HCT116 (cell line): Measurements from ENCODE around the gene BRICD5. TPM values are rescaled to one million over a fixed set of nuclear protein-coding genes. Genes with fewer than 3 reads are reported as not detected.

Source experiments
- ATAC-seq: fragments of 200-7000 bp; cut with Tn5 transposase; 2 replicates; pipeline ENCODE4 v1.9.1; 2020; ENCODE audit warnings: mild to moderate bottlenecking, moderate library complexity
- BruUV-seq: library from RNA; stranded (reverse); fragments of 400-500 nt; replicated peaks from 2 replicates; lab custom pipeline; 2021; lab: Mats Ljungman, UMichigan
- CTCF ChIA-PET: fragments of 300-600 bp; sonication (Branson Sonifier 250); formaldehyde crosslinking; loops from one replicate; lab custom pipeline; 2021; ENCODE audit warnings: antibody characterized with exemption; lab: Charles Lee
- POLR2A ChIA-PET: fragments of 300-600, 350-600 bp; sonication (Branson Sonifier 250); formaldehyde crosslinking; loops from one replicate; lab custom pipeline; 2021; ENCODE audit warnings: antibody characterized with exemption; lab: Charles Lee
- RAD21 ChIA-PET, 2 experiments: fragments of 300-600 bp; sonication (Branson Sonifier 250); formaldehyde crosslinking; loops; one replicate each; lab custom pipeline; 2023; ENCODE audit warnings: low total read pairs in 2 of 2; ENCODE audit not compliant: uncharacterized antibody in 2 of 2, unreplicated experiment in 2 of 2, low non-redundant PET in 1 of 2; lab: Charles Lee
- DNase-seq: peaks from one replicate; pipeline ENCODE4 v3.0.0-alpha.2; 2010; ENCODE audit warnings: low read depth, low spot score
- H2AFZ ChIP-seq: fragments of 200-600 bp; shearing (Covaris generic), sonication (generic); 2 replicates; pipeline ENCODE4 v1.6.1; 2017; ENCODE audit warnings: low read depth, mixed run types, mixed read lengths, antibody characterized with exemption, low read length; ENCODE audit not compliant: poor library complexity, severe bottlenecking
- H3K27ac ChIP-seq: 2 replicates; pipeline ENCODE4 v1.5.1; 2012; ENCODE audit warnings: low read depth, low read length
- H3K27me3 ChIP-seq: fragments of 200-600 bp; sonication (generic); 2 replicates; pipeline ENCODE4 v1.6.1; 2016; ENCODE audit warnings: mixed run types, low read length, mixed read lengths; ENCODE audit not compliant: insufficient read depth
- H3K36me3 ChIP-seq, 2 experiments: fragments of 200-500 bp in 1 of 2; fragments of 200-600 bp in 1 of 2; sonication (Bioruptor generic) in 1 of 2; sonication (generic) in 1 of 2; 2 replicates each; pipeline versions ENCODE4 v1.5.1 to v1.6.1; 2014 to 2016; ENCODE audit warnings: low read length in 2 of 2, inconsistent platforms in 1 of 2, mixed read lengths in 1 of 2, mixed run types in 1 of 2; ENCODE audit not compliant: insufficient read depth in 2 of 2, control insufficient read depth in 1 of 2
- H3K4me1 ChIP-seq, 2 experiments: fragments of 200-600 bp in 1 of 2; sonication (generic) in 1 of 2; 2 replicates each; pipeline versions ENCODE4 v1.5.1 to v1.6.1; 2012 to 2017; ENCODE audit warnings: low read length in 2 of 2, inconsistent platforms in 1 of 2, mild to moderate bottlenecking in 1 of 2, mixed read lengths in 1 of 2, mixed run types in 1 of 2, moderate library complexity in 1 of 2; ENCODE audit not compliant: insufficient read depth in 2 of 2, control insufficient read depth in 1 of 2
- H3K4me2 ChIP-seq: fragments of 200-600 bp; sonication (generic); 2 replicates; pipeline ENCODE4 v1.6.1; 2017; ENCODE audit warnings: mixed run types, low read length, mixed read lengths
- H3K4me3 ChIP-seq, 2 experiments: fragments of 200-600 bp in 1 of 2; sonication (generic) in 1 of 2; replicated peaks in 1 of 2; 2 replicates each; pipeline ENCODE4 v1.5.1; 2011 to 2016; ENCODE audit warnings: low read length in 2 of 2, control low read depth in 1 of 2, low read depth in 1 of 2, mild to moderate bottlenecking in 1 of 2, mixed read lengths in 1 of 2, mixed run types in 1 of 2
- H3K79me2 ChIP-seq: fragments of 200-600 bp; sonication (generic); 2 replicates; pipeline ENCODE4 v1.6.1; 2017; ENCODE audit warnings: mild to moderate bottlenecking, mixed run types, low read length, moderate library complexity, mixed read lengths; ENCODE audit not compliant: insufficient read depth
- H3K9ac ChIP-seq: fragments of 200-600 bp; sonication (generic); 2 replicates; pipeline ENCODE4 v1.6.1; 2016; ENCODE audit warnings: low read length, mixed read lengths
- H3K9me2 ChIP-seq: fragments of 200-600 bp; sonication (generic), shearing (Covaris generic); 2 replicates; pipeline ENCODE4 v1.6.1; 2017; ENCODE audit warnings: mixed run types, mild to moderate bottlenecking, moderate library complexity; ENCODE audit not compliant: insufficient read depth
- H3K9me3 ChIP-seq, 2 experiments: fragments of 200-500 bp in 1 of 2; fragments of 200-600 bp in 1 of 2; sonication (Bioruptor generic) in 1 of 2; sonication (generic) in 1 of 2; 2 replicates each; pipeline ENCODE4 v1.6.1; 2014 to 2017; ENCODE audit warnings: low read length in 2 of 2, mixed read lengths in 2 of 2, inconsistent platforms in 1 of 2, low read depth in 1 of 2, mild to moderate bottlenecking in 1 of 2, mixed run types in 1 of 2, moderate library complexity in 1 of 2; ENCODE audit not compliant: control insufficient read depth in 1 of 2, insufficient read depth in 1 of 2
- H4K20me1 ChIP-seq: fragments of 200-600 bp; sonication (generic), shearing (Covaris generic); 2 replicates; pipeline ENCODE4 v1.6.1; 2017; ENCODE audit warnings: mixed run types, mild to moderate bottlenecking, moderate library complexity; ENCODE audit not compliant: insufficient read depth
- ATF3 ChIP-seq: IDR thresholded peaks from 2 replicates; pipeline ENCODE4 v1.6.1; 2012
- CBX3 ChIP-seq: IDR thresholded peaks from 2 replicates; pipeline ENCODE4 v1.6.1; 2012; ENCODE audit warnings: low read depth
- CEBPB ChIP-seq: IDR thresholded peaks from 2 replicates; pipeline ENCODE4 v1.6.1; 2012; ENCODE audit warnings: low read depth
- CTCF ChIP-seq, 3 experiments: fragments of 200-600 bp in 1 of 3; sonication (generic) in 1 of 3; IDR thresholded peaks in 2 of 3; conservative IDR thresholded peaks in 1 of 3; 2 replicates each; pipeline ENCODE4 v1.5.1; 2012 to 2017; ENCODE audit warnings: low read depth in 2 of 3, low read length in 2 of 3, antibody characterized with exemption in 1 of 3, borderline replicate concordance in 1 of 3, control low read depth in 1 of 3, mild to moderate bottlenecking in 1 of 3, mixed read lengths in 1 of 3, mixed run types in 1 of 3, moderate library complexity in 1 of 3; ENCODE audit not compliant: insufficient read depth in 1 of 3
- ELF1 ChIP-seq: IDR thresholded peaks from 2 replicates; pipeline ENCODE4 v1.6.1; 2012; ENCODE audit warnings: low read depth, borderline replicate concordance
- EZH2 ChIP-seq: fragments of 200-600 bp; sonication (generic); IDR thresholded peaks from 2 replicates; pipeline ENCODE4 v1.6.1; 2017; ENCODE audit warnings: antibody characterized with exemption, mixed run types
- EZH2phosphoT487 ChIP-seq: fragments of 200-600 bp; IDR thresholded peaks from 2 replicates; pipeline ENCODE4 v1.6.1; 2018; ENCODE audit warnings: antibody characterized with exemption, borderline replicate concordance
- FOSL1 ChIP-seq: IDR thresholded peaks from 2 replicates; pipeline ENCODE4 v1.6.1; 2012; ENCODE audit warnings: low read depth
- JUND ChIP-seq: IDR thresholded peaks from 2 replicates; pipeline ENCODE4 v1.6.1; 2012
- MAX ChIP-seq: IDR thresholded peaks from 2 replicates; pipeline ENCODE4 v1.6.1; 2012
- POLR2A ChIP-seq: IDR thresholded peaks from 2 replicates; pipeline ENCODE4 v1.7.0; 2011; ENCODE audit warnings: borderline replicate concordance; ENCODE audit not compliant: insufficient read depth, insufficient read length; ENCODE audit errors: extremely low read depth
- POLR2AphosphoS5 ChIP-seq: IDR thresholded peaks from 2 replicates; pipeline ENCODE4 v1.6.1; 2011; ENCODE audit warnings: mild to moderate bottlenecking, low read depth, low read length, moderate library complexity
- REST ChIP-seq: IDR thresholded peaks from 2 replicates; pipeline ENCODE4 v1.6.1; 2012; ENCODE audit warnings: low read depth
- SIN3A ChIP-seq: IDR thresholded peaks from 2 replicates; pipeline ENCODE4 v1.6.1; 2012; ENCODE audit warnings: low read depth
- SP1 ChIP-seq: IDR thresholded peaks from 2 replicates; pipeline ENCODE4 v1.6.1; 2012; ENCODE audit warnings: low read depth
- SRF ChIP-seq: IDR thresholded peaks from 2 replicates; pipeline ENCODE4 v1.6.1; 2012; ENCODE audit warnings: low read depth
- YY1 ChIP-seq: IDR thresholded peaks from 2 replicates; pipeline ENCODE4 v1.6.1; 2011; ENCODE audit warnings: low read length, low read depth, moderate library complexity, mild to moderate bottlenecking; ENCODE audit not compliant: insufficient replicate concordance; ENCODE audit errors: extremely low read depth
- ZFX ChIP-seq: fragments of 450-650 bp; IDR thresholded peaks from 2 replicates; pipeline ENCODE4 v1.6.1; 2017
- intact Hi-C: fragments of 100-400 bp; cut with micrococcal nuclease; formaldehyde crosslinking; loops from 2 replicates; pipeline ENCODE4 v1.10.0; 2022
- total RNA-seq: library from RNA; stranded (reverse); gene quantifications from one replicate; pipeline ENCODE4 v1.2.1, GENCODE V29; 2021; ENCODE audit not compliant: unreplicated experiment

Gene BRICD5
- total RNA-seq, 1 experiment from 2014 or later: 9.8 TPM

- Histone ChIP-seq H3K9ac (no peak overlapping the region), H4K20me1 (no peaks in the 10 kb centered on the region; the same call in 1 of the 2 replicates), H3K4me2 (no peak overlapping the region), H3K27me3 (no peaks in the 10 kb centered on the region), H3K4me3 (no peak overlapping the region), H2AFZ (no peak overlapping the region), H3K9me3 (no peaks in the 10 kb centered on the region), H3K4me1 (peaks cover 7 to 9% of the 10 kb centered on the region in 2 experiments), H3K36me3 (peaks cover 9 to 19% of the 10 kb centered on the region in 2 experiments; a peak in 3 of 4 replicates), H3K9me2 (no peaks in the 10 kb centered on the region), H3K79me2 (peaks cover 35% of the 10 kb centered on the region), H3K27ac (no peak overlapping the region)
- ATAC-seq: no peak
- RAD21 ChIA-PET: no interaction called here
- CTCF ChIA-PET: no interaction called here
- POLR2A ChIA-PET: no interaction called here
- DNase-seq: no peak
- BruUV-seq: no TSS peak
- intact Hi-C loops: no loop called here
- TF ChIP-seq SIN3A (no peak), CEBPB (no peak), FOSL1 (no peak), SRF (no peak), SP1 (no peak), POLR2AphosphoS5 (no peak), ATF3 (no peak), ELF1 (no peak), CBX3 (no peak), MAX (no peak), ZFX (no peak), EZH2 (no peak), CTCF (IDR thresholded peaks at IDR 0.05 in 2 of 3, conservative IDR thresholded peaks at IDR 0.05 in 1 of 3; ENCODE audit: borderline replicate concordance in 1 of 3, insufficient read depth in 1 of 3, low read depth in 2 of 3, low read length in 2 of 3) (no peak), YY1 (no peak), EZH2phosphoT487 (no peak), REST (no peak), JUND (no peak), POLR2A (no peak)
Measured at GRCh38 chr16:2231016-2231931, 20.6 kb upstream of the BRICD5 start.
